RKO (cell line): Measurements from ENCODE around the gene RPTOR.

ENCODE experiments used
- DNase-seq: peaks from one replicate; pipeline ENCODE4 v3.0.0-alpha.2; 2016; ENCODE audit warnings: low spot score

RPTOR gene

GRCh38 chr17:80850109-80850508 is 305.5 kb downstream of the RPTOR start:
- DNase-seq = no peak

- no peak for DNase-seq
Observed at GRCh38 chr17:80850817-80851216, 306.2 kb downstream of the RPTOR start.

GRCh38 chr17:80851277-80851925 is 306.8 kb downstream of the RPTOR start:
- no peak for DNase-seq

GRCh38 chr17:80852476-80853015 is 307.9 kb downstream of the RPTOR start:
- DNase-seq = no peak

- DNase-seq = no peak
Observed at GRCh38 chr17:80853076-80853475, 308.4 kb downstream of the RPTOR start.

- no peak for DNase-seq
Observed at GRCh38 chr17:80854220-80854619, 309.6 kb downstream of the RPTOR start.

- DNase-seq = no peak
Observed at GRCh38 chr17:80855196-80855947, 310.7 kb downstream of the RPTOR start.

GRCh38 chr17:80855948-80856862 is 311.6 kb downstream of the RPTOR start:
- peak; percentile 97 for DNase-seq

GRCh38 chr17:80856863-80857755 is 312.5 kb downstream of the RPTOR start:
- no peak for DNase-seq

- no peak for DNase-seq
Observed at GRCh38 chr17:80857756-80858171, 313.1 kb downstream of the RPTOR start.

- DNase-seq = no peak
Observed at GRCh38 chr17:80858301-80859001, 313.8 kb downstream of the RPTOR start.

GRCh38 chr17:80859002-80859941 is 314.6 kb downstream of the RPTOR start:
- DNase-seq = peak; percentile 24

- no peak for DNase-seq
Observed at GRCh38 chr17:80860101-80860671, 315.5 kb downstream of the RPTOR start.

GRCh38 chr17:80860703-80861417 is 316.2 kb downstream of the RPTOR start:
- no peak for DNase-seq

- DNase-seq = no peak
Observed at GRCh38 chr17:80861418-80861815, 316.8 kb downstream of the RPTOR start.

GRCh38 chr17:80861892-80862291 is 317.3 kb downstream of the RPTOR start:
- DNase-seq = no peak

- no peak for DNase-seq
Observed at GRCh38 chr17:80862481-80862961, 317.9 kb downstream of the RPTOR start.

- DNase-seq = no peak
Observed at GRCh38 chr17:80862978-80863377, 318.3 kb downstream of the RPTOR start.
